T-helper 2 cell treated with Interferon-gamma antibody and Interleukin-4, amounts not matched to agents 5 μg/mL and 100 μg/mL, for 36 hours (primary cell): ENCODE measurements around the gene TRIM22.
"Not testable (repeated sequence)": the region's sequence is repeated elsewhere in the genome, so short reads cannot be mapped to it uniquely, and the experiment has no call there.

Source experiments
- DNase-seq: peaks from one replicate; pipeline ENCODE4 v3.0.0; 2021; ENCODE audit warnings: low spot score
- H3K27ac Mint-ChIP-seq: one replicate; pipeline ENCODE4 v1.8.0; 2021; ENCODE audit warnings: mild to moderate bottlenecking, mixed read lengths
- H3K27me3 Mint-ChIP-seq: one replicate; pipeline ENCODE4 v1.8.0; 2021; ENCODE audit warnings: low read depth, mixed read lengths
- H3K36me3 Mint-ChIP-seq: one replicate; pipeline ENCODE4 v1.8.0; 2021; ENCODE audit warnings: low read depth, mixed read lengths
- H3K4me1 Mint-ChIP-seq: one replicate; pipeline ENCODE4 v1.8.0; 2021; ENCODE audit warnings: low read depth, mixed read lengths
- H3K4me3 Mint-ChIP-seq: one replicate; pipeline ENCODE4 v1.8.0; 2022; ENCODE audit warnings: mild to moderate bottlenecking, moderate library complexity, mixed read lengths
- H3K9me3 Mint-ChIP-seq: one replicate; pipeline ENCODE4 v1.8.0; 2021; ENCODE audit warnings: mixed read lengths

Gene TRIM22

GRCh38 chr11:5689551-5689983 lies at the start of gene TRIM22:
Gene TRIM22, plus strand, starts transcription at chr11:5689790. Its CDS starts 6,443 bp downstream, at chr11:5696233.
- H3K9me3 Mint-ChIP-seq, result no peaks in the 10 kb centered on the region
- H3K36me3 Mint-ChIP-seq, result peaks cover 23% of the 10 kb centered on the region
- no peaks in the 10 kb centered on the region for H3K27me3 Mint-ChIP-seq
- H3K4me3 Mint-ChIP-seq, result peak within 1 kb of the TSS; percentile 95
- peaks cover 44% of the 10 kb centered on the region for H3K4me1 Mint-ChIP-seq
- H3K27ac Mint-ChIP-seq, result peak within 1 kb of the TSS; percentile 98
- peak; percentile 66 for DNase-seq

- Mint-ChIP-seq H3K27me3 (no peaks in the 10 kb centered on the region), H3K27ac (no peak overlapping the region), H3K4me3 (no peak overlapping the region), H3K9me3 (no peaks in the 10 kb centered on the region), H3K36me3 (peaks cover 28% of the 10 kb centered on the region), H3K4me1 (peaks cover 6% of the 10 kb centered on the region)
- no peak for DNase-seq
These were observed 49.6 kb upstream of the TRIM22 start for GRCh38 chr11:5639953-5640352.

GRCh38 chr11:5643585-5643984 lies 46.0 kb upstream of the TRIM22 start:
- no peak for DNase-seq
- peaks cover 6% of the 10 kb centered on the region for H3K4me1 Mint-ChIP-seq
- peaks cover 18% of the 10 kb centered on the region for H3K36me3 Mint-ChIP-seq
- no peak overlapping the region for H3K27ac Mint-ChIP-seq
- H3K27me3 Mint-ChIP-seq, result no peaks in the 10 kb centered on the region
- H3K4me3 Mint-ChIP-seq, result no peak overlapping the region
- H3K9me3 Mint-ChIP-seq, result no peaks in the 10 kb centered on the region

- Mint-ChIP-seq H3K4me3 (no peak overlapping the region), H3K27ac (no peak overlapping the region), H3K9me3 (no peaks in the 10 kb centered on the region), H3K4me1 (peaks cover 6% of the 10 kb centered on the region), H3K27me3 (no peaks in the 10 kb centered on the region), H3K36me3 (peaks cover 12% of the 10 kb centered on the region)
- DNase-seq, result no peak
These were observed 43.5 kb upstream of the TRIM22 start for GRCh38 chr11:5646139-5646538.

GRCh38 chr11:5655474-5655873 lies 34.1 kb upstream of the TRIM22 start:
- DNase-seq, result no peak
- Mint-ChIP-seq H3K4me3 (no peak overlapping the region), H3K27ac (no peak overlapping the region), H3K9me3 (peaks cover 3% of the 10 kb centered on the region), H3K4me1 (no peaks in the 10 kb centered on the region), H3K27me3 (no peaks in the 10 kb centered on the region), H3K36me3 (peaks cover 2% of the 10 kb centered on the region)

GRCh38 chr11:5656956-5657355 lies 32.6 kb upstream of the TRIM22 start:
- not testable (repeated sequence) for DNase-seq, H3K27ac Mint-ChIP-seq, H3K27me3 Mint-ChIP-seq, H3K4me1 Mint-ChIP-seq, H3K36me3 Mint-ChIP-seq, H3K4me3 Mint-ChIP-seq, H3K9me3 Mint-ChIP-seq

GRCh38 chr11:5658318-5658717 lies 31.3 kb upstream of the TRIM22 start:
- H3K36me3 Mint-ChIP-seq, result peaks cover 2% of the 10 kb centered on the region
- DNase-seq, result no peak
- H3K27me3 Mint-ChIP-seq, result no peaks in the 10 kb centered on the region
- no peak overlapping the region for H3K4me3 Mint-ChIP-seq
- no peaks in the 10 kb centered on the region for H3K4me1 Mint-ChIP-seq
- no peak overlapping the region for H3K27ac Mint-ChIP-seq
- H3K9me3 Mint-ChIP-seq, result peaks cover 3% of the 10 kb centered on the region

GRCh38 chr11:5663511-5663910 lies 26.1 kb upstream of the TRIM22 start:
- Mint-ChIP-seq H3K4me3 (no peak overlapping the region), H3K9me3 (no peaks in the 10 kb centered on the region), H3K36me3 (peaks cover 19% of the 10 kb centered on the region), H3K4me1 (no peaks in the 10 kb centered on the region), H3K27me3 (no peaks in the 10 kb centered on the region), H3K27ac (no peak overlapping the region)
- DNase-seq, result no peak

- Mint-ChIP-seq H3K4me1 (no peaks in the 10 kb centered on the region), H3K27me3 (no peaks in the 10 kb centered on the region), H3K36me3 (peaks cover 29% of the 10 kb centered on the region), H3K4me3 (no peak overlapping the region), H3K9me3 (no peaks in the 10 kb centered on the region), H3K27ac (no peak overlapping the region)
- no peak for DNase-seq
These were observed 24.5 kb upstream of the TRIM22 start for GRCh38 chr11:5665051-5665570.

- peaks cover 35% of the 10 kb centered on the region for H3K36me3 Mint-ChIP-seq
- H3K27me3 Mint-ChIP-seq, result no peaks in the 10 kb centered on the region
- no peak for DNase-seq
- H3K27ac Mint-ChIP-seq, result no peak overlapping the region
- H3K4me3 Mint-ChIP-seq, result no peak overlapping the region
- no peaks in the 10 kb centered on the region for H3K4me1 Mint-ChIP-seq
- no peaks in the 10 kb centered on the region for H3K9me3 Mint-ChIP-seq
These were observed 23.7 kb upstream of the TRIM22 start for GRCh38 chr11:5665746-5666401.

- Mint-ChIP-seq H3K4me3 (no peak overlapping the region), H3K36me3 (peaks cover 36% of the 10 kb centered on the region)
These were observed 23.2 kb upstream of the TRIM22 start for GRCh38 chr11:5666402-5666793.

GRCh38 chr11:5671831-5672230 lies 17.8 kb upstream of the TRIM22 start:
- no peaks in the 10 kb centered on the region for H3K4me1 Mint-ChIP-seq
- no peak for DNase-seq
- H3K36me3 Mint-ChIP-seq, result peaks cover 39% of the 10 kb centered on the region
- no peaks in the 10 kb centered on the region for H3K27me3 Mint-ChIP-seq
- no peak overlapping the region for H3K4me3 Mint-ChIP-seq
- H3K27ac Mint-ChIP-seq, result no peak overlapping the region
- no peaks in the 10 kb centered on the region for H3K9me3 Mint-ChIP-seq

More at GRCh38 chr11:5666402-5666793, 23.2 kb upstream of the TRIM22 start:
- Mint-ChIP-seq H3K27me3 (no peaks in the 10 kb centered on the region), H3K9me3 (no peaks in the 10 kb centered on the region), H3K27ac (no peak overlapping the region), H3K4me1 (no peaks in the 10 kb centered on the region)
- no peak for DNase-seq

GRCh38 chr11:5674391-5674790 lies 15.2 kb upstream of the TRIM22 start:
- DNase-seq, result no peak
- Mint-ChIP-seq H3K27me3 (no peaks in the 10 kb centered on the region), H3K27ac (no peak overlapping the region), H3K4me1 (peaks cover 8% of the 10 kb centered on the region), H3K4me3 (no peak overlapping the region), H3K36me3 (peaks cover 50% of the 10 kb centered on the region), H3K9me3 (no peaks in the 10 kb centered on the region)

- no peak overlapping the region for H3K4me3 Mint-ChIP-seq
- H3K4me1 Mint-ChIP-seq, result peaks cover 34% of the 10 kb centered on the region
- no peak overlapping the region for H3K27ac Mint-ChIP-seq
- H3K9me3 Mint-ChIP-seq, result no peaks in the 10 kb centered on the region
- no peaks in the 10 kb centered on the region for H3K27me3 Mint-ChIP-seq
- peaks cover 55% of the 10 kb centered on the region for H3K36me3 Mint-ChIP-seq
- no peak for DNase-seq
These were observed 9.8 kb upstream of the TRIM22 start for GRCh38 chr11:5679811-5680210.
